ENCODE results near the gene AUTS2. TPM values are rescaled to one million over a fixed set of nuclear protein-coding genes. Genes with fewer than 3 reads are reported as not detected.
"Not testable (repeated sequence)": the region's sequence is repeated elsewhere in the genome, so short reads cannot be mapped to it uniquely, and the experiment has no call there.

Gene AUTS2
- total RNA-seq, 6 experiments from 2014 or later: 10.4 to 32.0 (median 19.3) TPM

DNA sequence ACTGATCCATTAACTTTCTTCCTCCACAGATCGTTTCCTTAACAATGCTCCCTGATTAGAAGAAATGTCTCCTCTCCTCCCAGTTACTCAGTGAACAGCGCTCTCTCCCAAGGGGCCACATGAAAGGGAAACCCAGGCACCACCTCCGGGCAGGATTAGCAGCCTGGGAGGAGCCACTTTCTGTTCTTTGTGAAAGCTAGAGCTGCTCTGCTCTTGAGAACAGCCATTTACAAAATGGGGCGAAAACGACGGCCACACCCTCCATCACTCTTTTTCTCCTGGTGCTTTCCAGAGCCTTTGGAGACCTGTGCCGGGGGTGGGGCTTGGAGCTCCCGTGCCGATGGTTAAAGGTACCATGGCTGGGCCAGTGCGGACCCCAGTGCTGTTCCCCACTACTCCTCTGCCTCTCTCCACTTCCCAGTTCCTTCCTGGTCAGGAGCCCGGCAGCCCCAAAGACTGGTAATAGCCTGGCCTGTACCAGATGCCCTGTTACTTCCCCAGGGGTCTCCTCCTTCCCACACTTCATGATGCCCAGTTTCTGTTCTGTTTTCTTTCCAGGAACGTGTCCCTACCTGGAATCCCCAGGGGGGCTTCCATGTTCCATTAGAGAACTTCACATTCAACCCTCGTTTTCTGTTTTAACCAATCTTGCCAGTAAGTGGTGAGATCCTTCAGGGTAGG lies 1130.7 kb downstream of the AUTS2 start:
- no peak for DNase-seq
- no peak overlapping the region for H3K4me3 ChIP-seq
- H3K27ac ChIP-seq: no peak overlapping the region
- peaks cover 0 to 19% (median 6%) of the 10 kb centered on the region in 4 donors for H3K4me1 ChIP-seq
- no peaks in the 10 kb centered on the region for H3K36me3 ChIP-seq
- TF ChIP-seq, protein P1, sequence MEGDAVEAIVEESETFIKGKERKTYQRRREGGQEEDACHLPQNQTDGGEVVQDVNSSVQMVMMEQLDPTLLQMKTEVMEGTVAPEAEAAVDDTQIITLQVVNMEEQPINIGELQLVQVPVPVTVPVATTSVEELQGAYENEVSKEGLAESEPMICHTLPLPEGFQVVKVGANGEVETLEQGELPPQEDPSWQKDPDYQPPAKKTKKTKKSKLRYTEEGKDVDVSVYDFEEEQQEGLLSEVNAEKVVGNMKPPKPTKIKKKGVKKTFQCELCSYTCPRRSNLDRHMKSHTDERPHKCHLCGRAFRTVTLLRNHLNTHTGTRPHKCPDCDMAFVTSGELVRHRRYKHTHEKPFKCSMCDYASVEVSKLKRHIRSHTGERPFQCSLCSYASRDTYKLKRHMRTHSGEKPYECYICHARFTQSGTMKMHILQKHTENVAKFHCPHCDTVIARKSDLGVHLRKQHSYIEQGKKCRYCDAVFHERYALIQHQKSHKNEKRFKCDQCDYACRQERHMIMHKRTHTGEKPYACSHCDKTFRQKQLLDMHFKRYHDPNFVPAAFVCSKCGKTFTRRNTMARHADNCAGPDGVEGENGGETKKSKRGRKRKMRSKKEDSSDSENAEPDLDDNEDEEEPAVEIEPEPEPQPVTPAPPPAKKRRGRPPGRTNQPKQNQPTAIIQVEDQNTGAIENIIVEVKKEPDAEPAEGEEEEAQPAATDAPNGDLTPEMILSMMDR (IDR thresholded peaks at IDR 0.05): no peak
- TF ChIP-seq POLR2A (IDR thresholded peaks at IDR 0.05): no peak
- intact Hi-C loops (cut with DNase I): no loop called here
- no peaks in the 10 kb centered on the region for H3K27me3 ChIP-seq
- peak in 2 of 4 donors; percentile 21 to 31 for ATAC-seq
- 69% methylated on average over 9 of the region's 13 CpGs for WGBS (ENCODE audit: insufficient coverage, low coverage, low lambda C conversion rate, missing lambda C conversion rate)
- H3K9me3 ChIP-seq: no peaks in the 10 kb centered on the region

DNA sequence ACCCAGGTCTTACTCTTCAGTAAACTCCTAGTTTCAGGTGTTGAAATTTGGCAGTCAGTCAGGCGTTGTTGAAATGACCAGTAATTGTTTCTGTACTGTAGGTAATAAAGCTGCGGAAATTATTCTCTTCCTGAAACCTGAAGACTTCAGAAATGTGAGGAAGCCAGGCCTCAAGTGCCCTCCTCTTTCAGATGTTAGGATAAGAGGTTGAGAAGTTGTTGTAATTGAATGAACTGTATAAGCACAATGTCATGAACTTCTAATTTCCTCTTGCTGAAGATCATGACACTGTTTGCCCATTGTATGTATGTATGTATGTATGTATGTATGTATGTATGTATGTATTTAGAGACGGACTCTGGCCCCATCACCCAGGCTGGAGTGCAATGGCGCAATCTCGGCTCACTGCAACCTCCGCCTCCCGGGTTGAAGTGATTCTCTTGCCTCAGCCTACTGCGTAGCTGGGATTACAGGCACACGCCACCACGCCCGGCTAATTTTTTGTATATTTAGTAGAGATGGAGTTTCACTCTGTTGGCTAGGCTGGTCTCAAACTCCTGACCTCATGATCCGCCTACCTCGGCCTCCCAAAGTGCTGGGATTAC lies 1131.4 kb downstream of the AUTS2 start:
- 80% methylated on average over 13 of the region's 13 CpGs for WGBS (ENCODE audit: insufficient coverage, low coverage, low lambda C conversion rate, missing lambda C conversion rate)
- DNase-seq; H3K36me3 ChIP-seq; H3K4me3 ChIP-seq; ATAC-seq; intact Hi-C loops (cut with DNase I); H3K9me3 ChIP-seq; H3K27me3 ChIP-seq; H3K27ac ChIP-seq: not testable (repeated sequence)
- peaks cover 0 to 17% (median 5%) of the 10 kb centered on the region in 4 donors for H3K4me1 ChIP-seq

DNA sequence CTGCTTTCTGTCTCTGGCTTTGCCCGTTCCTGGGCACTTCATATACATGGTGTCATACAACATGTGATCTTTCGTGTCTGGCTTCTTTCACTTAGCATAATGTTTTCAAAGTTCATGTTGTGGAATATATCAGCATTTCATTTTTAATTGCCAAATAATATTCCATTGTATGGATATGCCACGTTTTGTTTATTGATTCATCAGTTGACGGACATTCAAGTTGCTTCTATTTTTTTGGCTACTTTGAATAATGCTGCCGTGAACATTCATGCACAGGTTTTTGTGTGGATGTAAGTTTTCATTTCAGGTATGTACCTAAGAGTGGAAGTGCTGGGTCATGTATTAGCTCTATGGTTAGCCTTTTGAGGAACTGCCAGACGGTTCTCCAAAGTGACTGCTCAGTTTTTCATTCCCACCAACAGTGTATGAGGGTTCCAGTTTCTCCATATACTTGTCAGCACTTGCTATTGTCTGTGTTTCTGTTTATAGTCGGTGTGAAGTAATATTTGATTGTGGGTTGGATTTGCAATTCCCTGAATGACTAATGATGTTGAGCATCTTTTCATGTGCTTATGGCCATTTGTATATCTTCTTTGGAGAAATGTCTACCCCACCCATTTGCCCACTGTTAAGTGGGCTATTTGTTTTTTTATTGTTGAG lies 1132.3 kb downstream of the AUTS2 start:
- no peak for TF ChIP-seq POLR2A (IDR thresholded peaks at IDR 0.05)
- TF ChIP-seq, protein P1 (IDR thresholded peaks at IDR 0.05): no peak
- H3K4me3 ChIP-seq: no peak overlapping the region
- intact Hi-C loops (cut with DNase I): no loop called here
- no peak overlapping the region for H3K27ac ChIP-seq
- WGBS (ENCODE audit: insufficient coverage, low coverage, low lambda C conversion rate, missing lambda C conversion rate): 76% methylated on average over 6 of the region's 7 CpGs
- no peaks in the 10 kb centered on the region for H3K36me3 ChIP-seq
- no peak for ATAC-seq
- no peaks in the 10 kb centered on the region for H3K27me3 ChIP-seq
- no peaks in the 10 kb centered on the region for H3K9me3 ChIP-seq
- no peak for DNase-seq
- peaks cover 0 to 7% (median 2%) of the 10 kb centered on the region in 4 donors for H3K4me1 ChIP-seq

DNA sequence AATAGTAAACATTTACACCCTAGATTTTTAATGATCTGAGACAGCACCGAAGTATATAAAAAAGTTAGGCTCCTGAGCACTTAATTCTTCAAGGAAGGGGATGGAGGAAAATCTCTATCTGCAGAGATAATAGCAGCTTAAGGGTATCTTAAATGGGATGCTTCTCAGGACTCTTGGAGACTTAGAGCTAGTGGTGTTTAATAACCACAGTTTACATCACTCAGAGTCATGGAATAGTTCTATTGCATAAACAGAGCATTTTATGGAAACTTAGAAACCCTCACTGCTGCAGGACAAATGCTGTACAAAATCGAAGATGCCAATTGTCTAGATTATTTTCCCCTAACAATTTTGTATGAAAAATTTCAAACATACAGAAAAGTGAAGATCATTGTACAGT lies 1134.8 kb downstream of the AUTS2 start:
- H3K9me3 ChIP-seq: no peaks in the 10 kb centered on the region
- H3K27me3 ChIP-seq: no peaks in the 10 kb centered on the region
- H3K4me3 ChIP-seq: no peak overlapping the region
- WGBS (ENCODE audit: insufficient coverage, low coverage, low lambda C conversion rate, missing lambda C conversion rate): 85% methylated on average over 2 of the region's 2 CpGs
- intact Hi-C loops (cut with DNase I): no loop called here
- no peak for DNase-seq
- H3K36me3 ChIP-seq: no peaks in the 10 kb centered on the region
- TF ChIP-seq, protein P1 (IDR thresholded peaks at IDR 0.05): no peak
- no peak for TF ChIP-seq POLR2A (IDR thresholded peaks at IDR 0.05)
- ATAC-seq: no peak
- peaks cover 0 to 27% (median 9%) of the 10 kb centered on the region in 4 donors for H3K4me1 ChIP-seq
- H3K27ac ChIP-seq: no peak overlapping the region

DNA sequence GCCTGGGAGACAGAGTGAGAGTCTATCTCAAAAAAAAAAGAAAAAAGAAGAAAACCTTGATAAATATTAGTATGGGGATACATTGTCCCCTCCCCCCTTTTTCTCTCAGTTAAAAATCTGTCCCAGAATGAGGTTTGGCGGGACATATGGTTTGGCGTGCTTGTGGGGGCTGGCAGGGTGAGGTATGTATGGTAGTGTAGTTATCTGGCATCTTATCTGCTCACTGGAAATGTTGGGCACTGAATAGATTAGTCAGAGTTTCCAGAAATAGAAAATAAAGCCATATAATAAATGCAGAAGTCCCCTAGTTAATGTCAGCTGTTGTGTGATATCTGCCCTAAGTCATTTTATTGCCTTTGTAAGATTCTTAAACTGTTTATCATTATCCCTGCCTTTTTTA lies 1136.1 kb downstream of the AUTS2 start:
- Histone ChIP-seq H3K4me3 (no peak overlapping the region), H3K27me3 (no peaks in the 10 kb centered on the region), H3K9me3 (no peaks in the 10 kb centered on the region), H3K4me1 (peaks cover 0 to 33% (median 9%) of the 10 kb centered on the region in 4 donors), H3K36me3 (no peaks in the 10 kb centered on the region), H3K27ac (no peak overlapping the region)
- TF ChIP-seq, protein P1 (IDR thresholded peaks at IDR 0.05): no peak
- TF ChIP-seq POLR2A (IDR thresholded peaks at IDR 0.05): no peak
- WGBS (ENCODE audit: insufficient coverage, low coverage, low lambda C conversion rate, missing lambda C conversion rate): 100% methylated on average over 1 of the region's 2 CpGs
- DNase-seq: no peak
- intact Hi-C loops (cut with DNase I): no loop called here
- no peak for ATAC-seq
